Medulla oblongata (tissue), 1 donor: ENCODE results near the gene TAF6L.
"Not testable (repeated sequence)": the region's sequence is repeated elsewhere in the genome, so short reads cannot be mapped to it uniquely, and the experiment has no call there.

Experiments used
- DNase-seq: peaks from one replicate; pipeline ENCODE4 v3.0.0-alpha.2; 2015; ENCODE audit errors: extremely low spot score

TAF6L gene

GRCh38 chr11:62805076-62805892 is 34.1 kb downstream of the TAF6L start, which contains the start of gene NXF1:
TSS of gene NXF1 (minus strand) at chr11:62805440. CDS start at chr11:62805356, 84 bp downstream.
- DNase-seq, result peak; percentile 97

GRCh38 chr11:62805961-62806441 is 34.8 kb downstream of the TAF6L start:
- peak; percentile 4 for DNase-seq

- peak; percentile 45 for DNase-seq
These were observed 35.5 kb downstream of the TAF6L start for GRCh38 chr11:62806611-62807121.

GRCh38 chr11:62810748-62811147 is 39.6 kb downstream of the TAF6L start:
- no peak for DNase-seq

- DNase-seq, result no peak
These were observed 40.5 kb downstream of the TAF6L start for GRCh38 chr11:62811659-62812058.

GRCh38 chr11:62816557-62816956 is 45.4 kb downstream of the TAF6L start:
- DNase-seq, result no peak

- no peak for DNase-seq
These were observed 45.9 kb downstream of the TAF6L start for GRCh38 chr11:62817129-62817528.

- no peak for DNase-seq
These were observed 52.5 kb downstream of the TAF6L start for GRCh38 chr11:62823677-62824076.

GRCh38 chr11:62828130-62828529 is 56.9 kb downstream of the TAF6L start:
- DNase-seq, result not testable (repeated sequence)

- no peak for DNase-seq
These were observed 59.8 kb downstream of the TAF6L start for GRCh38 chr11:62830904-62831519.

- peak; percentile 99 for DNase-seq
These were observed 60.5 kb downstream of the TAF6L start, which contains the start of gene STX5 for GRCh38 chr11:62831520-62832335. TSS of gene STX5 (minus strand) at chr11:62832051. CDS start at chr11:62831243, 808 bp downstream.

GRCh38 chr11:62832336-62833234 is 61.4 kb downstream of the TAF6L start, which contains the start of gene TEX54:
TSS of gene TEX54 (minus strand) at chr11:62832841.
- no peak for DNase-seq

- no peak for DNase-seq
These were observed 64.1 kb downstream of the TAF6L start for GRCh38 chr11:62835336-62835735.
